Activated CD4-positive, CD25-positive, alpha-beta regulatory T cell (primary cell): ENCODE data around the gene SYN1.

ENCODE experiments used
- DNase-seq, 4 experiments: peaks; one replicate each; lab custom pipeline; 2025; lab: John Stamatoyannopoulos, UW

The SYN1 gene

DNA sequence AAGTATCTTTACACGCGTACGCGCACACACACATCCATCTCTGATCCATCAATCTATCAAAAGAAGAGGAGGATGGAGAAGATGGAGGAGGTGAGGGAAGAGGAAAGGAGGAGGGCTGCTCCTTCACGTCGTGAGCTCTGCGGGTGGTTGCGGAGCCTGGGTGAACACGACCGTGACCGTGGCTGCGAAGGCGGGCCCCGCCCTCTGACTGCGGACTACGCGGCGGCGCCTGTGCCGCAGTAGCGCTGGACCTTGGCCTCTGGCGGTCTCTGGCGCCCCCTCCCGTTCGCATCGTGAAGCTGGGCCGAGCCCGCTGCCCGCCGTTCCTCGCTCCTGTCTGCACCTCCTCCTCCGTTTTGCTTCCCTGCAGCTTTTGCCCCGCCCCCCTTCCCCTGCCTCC, 96.4 kb downstream of the SYN1 start:
- peak; percentile 50 to 64 (median 60) for DNase-seq
